ENCODE data around the gene CHRNA3. TPM values are rescaled to one million over a fixed set of nuclear protein-coding genes. Genes with fewer than 3 reads are reported as not detected.

Gene CHRNA3
- not detected for total RNA-seq

DNA sequence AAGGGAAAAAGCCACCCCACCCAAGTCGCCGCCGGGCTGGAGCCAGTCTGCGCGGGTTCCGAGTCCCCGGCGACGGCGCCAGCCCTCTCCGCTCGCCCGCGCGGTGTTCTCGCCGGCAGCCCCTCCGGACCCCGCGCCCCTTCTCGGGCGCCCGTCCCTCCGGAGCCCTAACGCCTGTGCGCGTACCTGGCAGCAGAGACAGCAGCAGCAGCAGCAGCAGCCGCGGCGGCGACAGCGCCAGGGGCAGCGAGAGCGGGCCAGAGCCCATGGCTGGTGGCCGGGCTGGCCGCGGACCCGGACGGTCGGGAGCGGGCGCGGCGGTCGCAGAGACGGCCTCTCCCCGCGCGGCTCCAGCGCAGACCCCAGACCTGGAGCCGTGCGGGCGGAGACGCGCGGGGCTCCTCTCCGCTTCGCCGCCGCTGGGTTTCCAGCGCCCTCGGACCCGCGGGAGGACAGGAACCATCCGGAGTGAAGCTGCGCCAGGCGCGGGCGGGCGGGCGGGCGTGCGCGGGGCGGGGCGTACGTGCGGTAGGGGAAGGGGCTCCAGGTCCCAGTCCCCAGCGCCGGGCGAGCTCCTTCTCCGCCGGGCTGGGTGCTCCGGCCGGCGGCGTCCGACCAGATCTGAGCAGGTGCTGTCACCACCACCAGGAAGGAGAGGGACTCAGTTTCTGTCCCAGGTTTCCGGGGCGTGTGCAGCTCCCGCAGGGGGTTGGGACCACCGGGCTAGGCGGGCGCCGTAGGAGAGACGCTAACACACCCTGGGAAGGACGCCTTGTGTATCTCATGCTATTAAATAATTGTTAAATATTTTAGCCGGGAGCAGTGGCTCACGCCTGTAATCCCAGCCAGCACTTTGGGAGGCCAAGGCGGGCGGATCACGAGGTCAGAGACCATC is at the start of gene CHRNA3:
CHRNA3 (minus strand) TSS at position 470 of the 895 bp plus-strand sequence; CDS start at position 268, 202 bp downstream.
- H3K27me3 Mint-ChIP-seq = peaks cover 42% of the 10 kb centered on the region
- ATAC-seq (replicated peaks) = no peak
- no peaks in the 10 kb centered on the region for H3K36me3 Mint-ChIP-seq (ENCODE audit: low read depth)
- H3K9me3 Mint-ChIP-seq = no peaks in the 10 kb centered on the region
- H3K27ac Mint-ChIP-seq = no peak within 1 kb of the TSS
- H3K4me1 Mint-ChIP-seq = no peaks in the 10 kb centered on the region
- no peak within 1 kb of the TSS for H3K4me3 Mint-ChIP-seq

DNA sequence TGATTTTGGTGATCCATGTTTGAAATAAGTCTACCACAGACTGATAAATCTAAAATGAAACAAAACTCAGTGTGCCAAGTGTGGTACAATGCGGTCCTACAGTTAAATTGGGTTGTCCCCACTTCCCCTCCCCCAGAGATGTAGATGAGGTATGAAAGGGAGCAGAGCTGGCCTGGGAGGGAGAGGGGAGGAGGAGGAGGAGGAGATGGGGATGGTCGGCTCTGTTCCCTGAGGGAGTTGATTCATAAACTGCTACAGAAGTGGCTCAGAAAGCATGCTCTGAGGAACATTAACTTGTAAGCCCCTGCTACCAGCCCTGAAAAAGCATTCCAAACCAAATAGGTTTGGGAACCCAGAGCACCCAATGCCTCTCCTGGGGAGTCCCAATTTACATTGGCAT is 48.2 kb upstream of the CHRNA3 start:
- no peak overlapping the region for H3K27ac Mint-ChIP-seq
- no peak overlapping the region for H3K4me3 Mint-ChIP-seq
- H3K4me1 Mint-ChIP-seq = no peaks in the 10 kb centered on the region
- ATAC-seq (replicated peaks) = no peak
- no peaks in the 10 kb centered on the region for H3K36me3 Mint-ChIP-seq (ENCODE audit: low read depth)
- no peaks in the 10 kb centered on the region for H3K9me3 Mint-ChIP-seq
- peaks cover 8% of the 10 kb centered on the region for H3K27me3 Mint-ChIP-seq

DNA sequence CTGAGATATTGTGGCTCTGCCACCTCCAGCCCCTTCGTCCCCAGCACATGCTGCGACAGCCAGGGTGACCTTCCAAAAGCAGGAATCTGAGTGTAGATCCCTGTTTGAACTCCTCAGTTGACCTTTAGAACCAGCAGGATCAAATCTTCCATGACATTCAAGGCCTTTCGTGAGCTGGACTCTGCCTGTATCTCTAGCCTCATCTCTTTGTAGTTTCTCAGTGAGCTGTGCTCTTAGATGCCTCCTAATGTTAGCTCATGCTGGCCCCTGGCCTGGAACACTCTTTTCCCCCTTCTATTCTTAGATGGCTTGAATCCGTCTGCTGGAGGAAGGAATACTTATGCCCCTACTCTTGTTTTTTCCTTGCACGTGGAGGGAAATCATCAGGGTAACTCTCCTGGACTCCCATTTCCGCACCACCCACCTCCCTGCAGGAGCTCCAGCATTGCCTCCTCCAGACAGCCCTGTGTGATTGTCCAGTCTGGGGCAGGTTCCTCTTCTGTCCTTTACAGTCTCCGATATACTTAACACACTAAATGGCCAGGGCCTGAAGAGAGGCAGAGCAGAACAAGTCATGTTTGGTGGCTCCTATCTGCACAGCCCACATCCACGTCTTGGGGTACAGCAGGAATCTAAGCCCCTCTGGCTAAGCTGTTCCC is 46.9 kb upstream of the CHRNA3 start:
- no peaks in the 10 kb centered on the region for H3K9me3 Mint-ChIP-seq
- no peak for ATAC-seq (replicated peaks)
- peaks cover 8% of the 10 kb centered on the region for H3K27me3 Mint-ChIP-seq
- H3K4me1 Mint-ChIP-seq = no peaks in the 10 kb centered on the region
- H3K4me3 Mint-ChIP-seq = no peak overlapping the region
- H3K36me3 Mint-ChIP-seq (ENCODE audit: low read depth) = no peaks in the 10 kb centered on the region
- no peak overlapping the region for H3K27ac Mint-ChIP-seq

DNA sequence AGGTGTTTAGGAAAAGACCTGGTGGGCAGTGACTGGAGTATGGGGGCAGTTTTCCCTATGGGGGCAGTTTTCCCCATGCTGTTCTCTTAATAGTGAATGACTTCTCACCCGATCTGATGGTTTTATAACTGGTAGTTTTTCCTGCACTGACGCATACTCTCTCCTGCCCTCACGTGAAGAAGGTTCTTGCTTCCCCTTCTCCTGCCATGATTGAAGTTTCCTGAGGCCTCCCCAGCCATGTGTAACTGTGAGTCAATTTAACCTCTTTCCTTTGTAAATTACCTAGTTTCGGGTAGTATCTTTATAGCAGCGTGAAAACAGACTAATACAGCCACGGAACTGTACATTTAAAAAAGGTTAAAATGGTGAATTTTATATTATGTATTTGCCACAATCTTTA is 45.2 kb upstream of the CHRNA3 start:
- Mint-ChIP-seq H3K9me3 (no peaks in the 10 kb centered on the region), H3K4me1 (no peaks in the 10 kb centered on the region), H3K27me3 (peaks cover 8% of the 10 kb centered on the region), H3K36me3 (ENCODE audit: low read depth) (no peaks in the 10 kb centered on the region), H3K27ac (no peak overlapping the region), H3K4me3 (no peak overlapping the region)
- ATAC-seq (replicated peaks) = peak; percentile 42

DNA sequence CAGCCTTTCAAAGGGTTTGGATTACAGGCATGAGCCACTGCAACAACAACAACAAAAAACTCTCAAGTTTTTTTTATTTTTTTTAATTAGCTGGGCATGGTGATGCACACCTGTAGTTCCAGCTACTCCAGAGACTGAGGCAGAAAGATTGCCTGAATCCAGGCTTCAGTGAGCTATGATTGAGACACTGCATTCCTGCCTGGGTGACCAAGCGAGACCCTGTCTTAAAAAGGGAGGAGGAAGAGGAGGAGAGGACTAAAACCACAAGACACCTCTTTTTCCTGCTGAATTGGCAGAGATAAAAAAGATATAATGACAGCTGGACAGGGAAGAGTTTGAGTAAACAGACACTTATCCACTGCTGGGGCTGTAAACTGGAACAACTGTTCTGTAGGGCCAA is 42.9 kb upstream of the CHRNA3 start:
- no peaks in the 10 kb centered on the region for H3K36me3 Mint-ChIP-seq (ENCODE audit: low read depth)
- no peak overlapping the region for H3K4me3 Mint-ChIP-seq
- peaks cover 8% of the 10 kb centered on the region for H3K27me3 Mint-ChIP-seq
- no peaks in the 10 kb centered on the region for H3K4me1 Mint-ChIP-seq
- ATAC-seq (replicated peaks) = no peak
- H3K27ac Mint-ChIP-seq = no peak overlapping the region
- H3K9me3 Mint-ChIP-seq = no peaks in the 10 kb centered on the region

DNA sequence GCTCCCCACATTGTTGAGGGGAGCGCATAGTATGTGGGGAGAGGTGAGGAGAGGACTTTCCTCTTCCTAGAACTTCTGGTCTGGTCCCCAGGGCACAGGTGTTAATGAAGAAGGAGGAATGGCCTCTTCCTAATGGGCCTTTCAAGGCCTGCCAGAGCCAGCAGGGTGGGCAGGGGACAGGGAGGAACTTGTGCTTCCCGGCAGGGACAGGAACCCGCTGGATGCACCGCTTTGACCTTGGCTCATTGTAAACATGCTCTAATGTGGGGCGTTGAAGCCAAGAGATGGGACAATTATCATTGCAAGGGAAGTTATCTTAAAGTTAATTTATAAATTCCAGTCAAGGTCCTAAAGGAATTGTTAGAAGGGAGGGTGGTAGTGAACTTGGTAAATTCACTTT is 41.2 kb upstream of the CHRNA3 start:
- H3K27ac Mint-ChIP-seq = no peak overlapping the region
- H3K9me3 Mint-ChIP-seq = no peaks in the 10 kb centered on the region
- no peaks in the 10 kb centered on the region for H3K27me3 Mint-ChIP-seq
- ATAC-seq (replicated peaks) = no peak
- H3K36me3 Mint-ChIP-seq (ENCODE audit: low read depth) = no peaks in the 10 kb centered on the region
- no peak overlapping the region for H3K4me3 Mint-ChIP-seq
- H3K4me1 Mint-ChIP-seq = no peaks in the 10 kb centered on the region

DNA sequence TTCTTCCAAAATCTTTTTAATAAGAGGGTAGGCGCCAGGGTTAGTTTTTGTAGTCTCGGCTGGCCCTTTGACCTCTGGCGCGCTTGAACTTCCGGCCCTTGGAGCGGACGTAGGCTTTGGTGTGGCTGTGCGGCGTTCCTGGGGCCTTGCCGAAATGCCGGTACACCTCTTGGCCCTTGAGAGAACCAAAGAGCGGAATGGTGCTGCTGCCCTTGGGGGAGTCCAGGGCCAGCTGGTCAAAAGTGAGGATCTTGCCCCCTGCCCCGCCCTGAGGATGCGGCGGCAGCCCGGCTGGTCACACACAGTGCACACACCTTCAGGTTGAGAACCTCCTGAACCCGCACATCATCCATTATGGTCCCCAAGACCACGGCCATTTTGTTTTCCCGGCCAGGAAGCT is 40.2 kb upstream of the CHRNA3 start:
- no peaks in the 10 kb centered on the region for H3K9me3 Mint-ChIP-seq
- no peak for ATAC-seq (replicated peaks)
- H3K36me3 Mint-ChIP-seq (ENCODE audit: low read depth) = no peaks in the 10 kb centered on the region
- H3K4me3 Mint-ChIP-seq = no peak overlapping the region
- H3K4me1 Mint-ChIP-seq = no peaks in the 10 kb centered on the region
- H3K27me3 Mint-ChIP-seq = no peaks in the 10 kb centered on the region
- no peak overlapping the region for H3K27ac Mint-ChIP-seq

DNA sequence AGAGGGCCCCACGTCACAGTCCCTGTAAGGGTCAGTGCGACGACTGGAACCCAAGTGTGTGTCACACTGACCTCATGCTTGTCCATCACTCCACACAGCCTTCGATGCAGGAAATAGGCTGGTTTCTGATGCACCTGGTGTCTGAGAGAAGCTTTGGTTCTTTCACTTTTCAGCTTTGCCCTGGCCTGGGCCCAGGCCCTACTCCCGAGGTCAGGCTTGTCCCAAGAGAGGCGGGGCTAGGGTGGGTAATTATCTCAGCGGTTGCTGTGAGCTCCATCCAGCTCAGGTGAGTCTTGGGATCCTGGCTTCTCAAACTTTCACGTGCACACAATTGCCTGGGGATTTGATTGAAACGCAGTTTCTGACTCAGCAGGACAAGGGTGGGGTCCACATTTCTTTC is 39.8 kb upstream of the CHRNA3 start:
- Mint-ChIP-seq H3K27ac (no peak overlapping the region), H3K9me3 (no peaks in the 10 kb centered on the region)

DNA sequence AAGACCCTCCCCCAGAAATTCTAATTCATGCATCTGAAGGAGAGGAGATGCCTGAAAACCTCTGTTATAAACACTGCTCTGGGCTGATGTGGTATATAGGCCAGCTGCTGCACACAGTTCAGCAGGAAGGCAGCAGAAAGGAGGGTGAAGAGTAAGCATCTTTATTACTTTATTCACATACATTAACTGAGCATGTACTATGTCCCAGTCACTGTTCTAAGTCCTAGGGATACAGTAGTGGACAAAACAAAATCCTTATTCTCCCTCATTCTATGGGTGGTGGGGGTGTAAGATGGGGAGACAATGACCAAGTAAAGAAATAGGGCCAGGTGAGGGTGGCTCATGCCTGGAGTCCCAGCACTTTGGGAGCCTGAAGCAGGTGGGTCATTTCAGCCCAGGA is 38.0 kb upstream of the CHRNA3 start:
- Mint-ChIP-seq H3K4me1 (no peaks in the 10 kb centered on the region), H3K4me3 (no peak overlapping the region)
- no peak for ATAC-seq (replicated peaks)

More for the DNA sequence above, 39.8 kb upstream of the CHRNA3 start:
- Mint-ChIP-seq H3K4me1 (no peaks in the 10 kb centered on the region), H3K27me3 (no peaks in the 10 kb centered on the region), H3K36me3 (ENCODE audit: low read depth) (no peaks in the 10 kb centered on the region), H3K4me3 (no peak overlapping the region)
- ATAC-seq (replicated peaks) = no peak

DNA sequence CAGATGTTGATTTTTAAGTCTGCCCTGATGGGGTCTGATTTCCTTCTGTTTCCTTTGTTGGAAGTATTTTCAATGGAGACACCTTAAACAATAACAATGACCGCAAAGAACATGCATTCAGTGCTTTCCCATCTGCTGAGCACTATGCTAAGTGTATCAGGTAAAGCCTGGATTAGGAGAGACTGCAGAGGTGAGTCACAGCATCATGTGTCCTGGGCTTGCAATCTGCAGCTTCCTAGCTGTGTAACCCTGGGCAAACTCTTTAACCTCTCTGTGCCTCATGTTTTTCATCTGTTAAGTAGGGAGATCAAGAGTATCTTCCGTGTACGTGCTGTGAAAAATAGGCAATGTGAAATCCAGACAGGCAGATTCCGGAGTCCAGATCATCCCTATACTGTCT is 33.5 kb upstream of the CHRNA3 start:
- no peak overlapping the region for H3K27ac Mint-ChIP-seq
- H3K36me3 Mint-ChIP-seq (ENCODE audit: low read depth) = no peaks in the 10 kb centered on the region
- H3K9me3 Mint-ChIP-seq = no peaks in the 10 kb centered on the region
- no peaks in the 10 kb centered on the region for H3K4me1 Mint-ChIP-seq
- no peak overlapping the region for H3K4me3 Mint-ChIP-seq
- H3K27me3 Mint-ChIP-seq = no peaks in the 10 kb centered on the region
- no peak for ATAC-seq (replicated peaks)

More for the DNA sequence above, 38.0 kb upstream of the CHRNA3 start:
- Mint-ChIP-seq H3K9me3 (no peaks in the 10 kb centered on the region), H3K36me3 (ENCODE audit: low read depth) (no peaks in the 10 kb centered on the region), H3K27ac (no peak overlapping the region), H3K27me3 (no peaks in the 10 kb centered on the region)

DNA sequence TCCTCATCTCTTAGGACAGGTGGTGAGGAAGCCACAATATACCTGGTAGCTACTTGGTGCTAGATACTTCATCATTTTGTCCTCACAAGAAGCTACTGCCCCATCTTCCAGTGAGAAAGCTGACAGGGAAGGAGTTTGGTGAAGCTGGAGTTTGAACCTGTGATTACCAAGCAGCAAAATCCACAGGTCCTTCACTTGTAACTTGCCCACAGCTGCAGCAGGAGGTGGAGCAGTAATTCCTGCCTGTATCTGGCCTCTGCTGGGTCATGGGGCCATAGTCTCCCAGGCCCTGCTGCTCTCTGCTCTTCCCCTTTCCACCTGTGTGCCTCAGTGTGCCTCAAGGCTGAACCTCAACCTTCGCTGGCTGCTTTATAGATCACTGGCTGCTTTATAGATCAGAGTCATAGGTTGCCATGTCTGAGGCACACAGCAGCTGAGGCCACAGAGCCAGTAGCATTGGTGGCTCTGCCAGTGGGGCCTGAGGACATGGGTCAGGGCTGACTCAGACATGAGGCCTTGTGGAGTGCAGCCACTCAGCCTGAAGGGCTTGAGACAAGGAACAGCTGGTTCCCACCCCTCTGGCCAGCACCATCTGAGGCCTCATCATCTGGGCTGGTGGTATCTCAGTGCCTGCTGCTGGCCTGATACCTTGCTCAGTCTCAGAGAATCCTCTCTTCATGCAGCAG is 31.3 kb upstream of the CHRNA3 start:
- ATAC-seq (replicated peaks) = no peak
- no peaks in the 10 kb centered on the region for H3K27me3 Mint-ChIP-seq
- no peaks in the 10 kb centered on the region for H3K36me3 Mint-ChIP-seq (ENCODE audit: low read depth)
- H3K27ac Mint-ChIP-seq = no peak overlapping the region
- no peaks in the 10 kb centered on the region for H3K4me1 Mint-ChIP-seq
- H3K4me3 Mint-ChIP-seq = no peak overlapping the region
- no peaks in the 10 kb centered on the region for H3K9me3 Mint-ChIP-seq

DNA sequence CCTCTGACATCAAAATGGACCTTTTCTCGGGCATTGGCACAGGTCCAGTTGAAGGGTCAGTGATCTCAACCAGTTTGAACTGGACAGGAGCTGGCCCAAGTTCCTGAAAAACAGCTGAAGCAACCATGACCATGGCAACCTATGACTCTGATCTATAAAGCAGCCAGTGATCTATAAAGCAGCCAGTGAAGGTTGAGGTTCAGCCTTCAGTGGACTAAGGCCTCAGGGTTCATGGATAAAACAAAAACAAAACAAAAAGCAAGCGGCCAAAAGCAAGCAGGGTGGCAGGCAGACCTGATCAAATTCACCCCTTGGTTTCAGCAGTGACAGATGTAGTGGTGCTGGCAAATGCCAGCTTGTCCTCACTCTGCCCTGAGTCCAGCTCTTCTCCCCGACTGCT is 30.2 kb upstream of the CHRNA3 start:
- Mint-ChIP-seq H3K9me3 (no peaks in the 10 kb centered on the region), H3K4me1 (no peaks in the 10 kb centered on the region), H3K4me3 (no peak overlapping the region), H3K36me3 (ENCODE audit: low read depth) (no peaks in the 10 kb centered on the region), H3K27me3 (no peaks in the 10 kb centered on the region), H3K27ac (no peak overlapping the region)
- ATAC-seq (replicated peaks) = no peak

DNA sequence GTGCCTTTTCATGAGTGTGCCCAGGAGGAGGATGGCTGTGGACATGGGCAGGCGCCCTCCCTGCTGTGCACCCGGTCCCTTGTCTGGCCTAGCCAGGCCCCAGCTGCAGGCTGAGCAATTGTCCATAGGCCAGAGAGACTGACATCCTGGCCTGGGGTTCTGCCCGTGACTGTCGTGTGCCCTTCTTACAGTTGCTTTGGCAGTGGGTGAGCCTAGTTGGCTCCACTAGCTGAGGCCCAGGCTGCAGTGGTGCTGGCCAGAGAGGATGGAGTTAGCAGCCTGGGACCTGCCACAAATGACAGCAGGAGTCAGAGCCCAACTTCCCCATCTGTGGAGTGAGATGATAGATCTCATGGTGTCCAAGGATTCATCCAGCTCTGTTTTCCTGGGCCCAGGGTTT is 29.2 kb upstream of the CHRNA3 start:
- Mint-ChIP-seq H3K4me1 (no peaks in the 10 kb centered on the region), H3K9me3 (no peaks in the 10 kb centered on the region), H3K36me3 (ENCODE audit: low read depth) (no peaks in the 10 kb centered on the region), H3K27ac (no peak overlapping the region), H3K4me3 (no peak overlapping the region), H3K27me3 (no peaks in the 10 kb centered on the region)
- ATAC-seq (replicated peaks) = no peak

DNA sequence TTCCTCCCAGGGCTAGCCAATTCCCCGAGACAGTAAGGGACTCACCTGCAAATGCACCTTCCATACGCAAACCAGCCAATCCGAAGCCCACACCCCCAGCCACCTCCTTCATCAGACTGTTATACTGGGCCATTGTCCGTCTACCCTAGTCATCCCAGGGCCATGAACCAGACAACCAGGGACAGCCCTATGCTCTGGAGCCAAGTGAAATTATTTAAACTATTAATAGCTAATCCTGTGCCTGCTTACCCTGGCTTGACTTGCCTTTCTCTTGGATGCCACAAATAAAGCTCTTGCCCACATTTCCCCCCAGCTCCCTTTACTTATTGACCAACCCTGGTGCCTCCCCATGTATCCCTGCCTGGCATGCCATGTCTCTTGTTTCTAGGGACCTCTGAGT is 24.2 kb upstream of the CHRNA3 start:
- H3K9me3 Mint-ChIP-seq = no peaks in the 10 kb centered on the region
- H3K4me1 Mint-ChIP-seq = no peaks in the 10 kb centered on the region
- no peaks in the 10 kb centered on the region for H3K36me3 Mint-ChIP-seq (ENCODE audit: low read depth)
- H3K27ac Mint-ChIP-seq = no peak overlapping the region
- ATAC-seq (replicated peaks) = no peak
- peaks cover 7% of the 10 kb centered on the region for H3K27me3 Mint-ChIP-seq
- H3K4me3 Mint-ChIP-seq = no peak overlapping the region

DNA sequence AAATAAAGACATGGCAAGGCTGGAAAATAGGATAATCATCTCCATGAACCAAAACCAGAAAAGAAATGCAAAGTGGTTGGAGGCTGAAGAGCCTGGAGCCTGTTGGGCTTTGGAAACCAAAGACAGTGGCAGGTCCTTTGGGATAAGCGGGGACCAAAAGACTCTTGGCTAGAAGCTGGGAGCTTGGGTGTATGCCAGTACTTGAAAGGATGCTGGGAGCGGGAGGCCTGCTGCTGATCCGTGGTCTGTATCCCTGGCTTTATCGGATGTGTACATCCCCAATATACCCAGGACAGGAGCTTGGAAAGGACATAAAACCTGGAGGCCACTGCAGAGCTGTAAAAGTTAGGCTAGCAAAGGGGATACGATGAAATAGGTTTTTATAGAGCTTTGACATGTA is 21.5 kb upstream of the CHRNA3 start:
- Mint-ChIP-seq H3K4me1 (no peaks in the 10 kb centered on the region), H3K27me3 (peaks cover 12% of the 10 kb centered on the region)

More for the DNA sequence above, 21.5 kb upstream of the CHRNA3 start:
- H3K36me3 Mint-ChIP-seq (ENCODE audit: low read depth) = no peaks in the 10 kb centered on the region
- H3K27ac Mint-ChIP-seq = no peak overlapping the region
- no peak for ATAC-seq (replicated peaks)
- no peak overlapping the region for H3K4me3 Mint-ChIP-seq
- H3K9me3 Mint-ChIP-seq = no peaks in the 10 kb centered on the region

Measured in activated T-helper 17 cell treated with anti-CD3 and anti-CD28 coated beads, Interleukin-2, amount 50 U/mL, for 72 hours (primary cell).